Activated gamma-delta T cell treated with anti-CD3 and anti-CD28 coated beads, Interleukin-2, amount 50 U/mL, for 16 hours (primary cell): ENCODE measurements around the gene SELENOT.

ENCODE experiments used
- DNase-seq: peaks from one replicate; pipeline ENCODE4 v3.0.0-alpha.2; 2020; ENCODE audit warnings: low read depth

SELENOT gene

GRCh38 chr3:150663461-150663860 lies 60.3 kb downstream of the SELENOT start:
- no peak for DNase-seq

DNA sequence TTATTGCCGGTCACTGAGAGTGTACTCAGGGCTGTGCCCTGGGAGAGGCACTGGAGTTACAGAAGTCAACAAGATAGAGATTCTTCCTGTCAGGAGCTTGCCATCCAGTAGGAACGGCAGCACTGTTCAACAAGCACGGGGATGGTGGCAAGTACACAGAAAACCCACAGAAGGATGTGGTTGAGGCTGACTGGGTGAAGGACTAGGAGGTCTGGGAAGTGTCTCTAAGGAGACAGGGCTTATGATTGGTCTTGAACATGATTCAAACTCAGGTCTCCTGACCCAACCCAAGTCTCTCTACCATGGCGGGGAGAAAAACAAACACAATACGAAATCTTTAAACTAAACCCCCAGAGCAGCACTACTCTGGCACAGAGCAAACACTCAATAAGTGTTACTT lies 63.0 kb downstream of the SELENOT start:
- no peak for DNase-seq

GRCh38 chr3:150673966-150674365 lies 70.8 kb downstream of the SELENOT start:
- no peak for DNase-seq

DNA sequence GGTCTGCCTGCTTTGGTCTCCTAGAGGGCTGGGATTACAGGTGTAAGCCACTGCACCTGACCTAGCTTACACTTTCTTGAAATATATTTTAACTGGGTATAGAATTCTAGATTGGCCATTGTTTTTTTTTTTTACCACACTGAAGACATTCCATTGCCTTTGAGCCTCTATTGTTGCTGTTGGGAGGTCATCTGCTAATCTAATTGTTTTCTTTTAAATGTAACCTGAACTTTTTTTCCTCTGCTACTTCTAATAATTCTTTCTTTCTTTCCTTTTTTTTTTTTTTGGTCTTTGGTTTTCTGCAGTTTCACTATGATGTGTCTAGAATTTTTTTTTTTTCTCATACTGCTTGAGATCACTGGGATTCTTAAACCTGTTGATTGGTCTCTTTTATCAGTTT lies 72.5 kb downstream of the SELENOT start:
- DNase-seq: no peak
